K562 (cell line): Measurements from ENCODE around the gene NECAP2. TPM values are rescaled to one million over a fixed set of nuclear protein-coding genes. Genes with fewer than 3 reads are reported as not detected.

Source experiments
- ARID4B ChIP-seq: sonication (generic); formaldehyde crosslinking; IDR thresholded peaks from 2 replicates; pipeline ENCODE4 v1.8.0; 2022; ENCODE audit warnings: mild to moderate bottlenecking, missing genetic modification reagents
- BDP1 ChIP-seq: IDR thresholded peaks from 3 replicates; pipeline ENCODE4 v1.6.1; 2011; ENCODE audit not compliant: insufficient read length, insufficient read depth
- CREB5 ChIP-seq: fragments of 250-450 bp; sonication (Bioruptor Pico); IDR thresholded peaks from 2 replicates; pipeline ENCODE4 v1.5.0; 2020; ENCODE audit warnings: mild to moderate bottlenecking
- ELF4 ChIP-seq: fragments of 450-650 bp; formaldehyde crosslinking; IDR thresholded peaks from 2 replicates; pipeline ENCODE4 v1.4.0; 2022; ENCODE audit warnings: missing genetic modification characterization
- FOXA3 ChIP-seq, 2 experiments: fragments of 450-650 bp in 1 of 2; sonication (generic) in 1 of 2; formaldehyde crosslinking; IDR thresholded peaks in 1 of 2; conservative IDR thresholded peaks in 1 of 2; 2 replicates each; pipeline versions ENCODE4 v1.4.0 to v1.8.0; 2020 to 2022; ENCODE audit warnings: mild to moderate bottlenecking in 2 of 2, missing genetic modification reagents in 1 of 2
- HDAC1 ChIP-seq, 2 experiments: fragments of 450-650 bp; IDR thresholded peaks; 2 replicates each; pipeline ENCODE4 v1.6.1; 2016 to 2017; ENCODE audit warnings: inconsistent platforms in 1 of 2, mild to moderate bottlenecking in 1 of 2, moderate library complexity in 1 of 2
- NR1H2 ChIP-seq: sonication (generic); formaldehyde crosslinking; IDR thresholded peaks from 2 replicates; pipeline ENCODE4 v1.4.0; 2020; ENCODE audit warnings: mild to moderate bottlenecking, missing genetic modification reagents
- RAD51 ChIP-seq: fragments of 450-650 bp; IDR thresholded peaks from 2 replicates; pipeline ENCODE4 v1.7.1; 2016; ENCODE audit warnings: low read depth, mild to moderate bottlenecking, borderline replicate concordance
- RREB1 ChIP-seq: fragments of 250-450 bp; sonication (Bioruptor Pico); IDR thresholded peaks from 2 replicates; pipeline ENCODE4 v1.4.0; 2020
- SIN3A ChIP-seq, 2 experiments: fragments of 150-350 bp in 1 of 2; IDR thresholded peaks; 2 replicates each; pipeline ENCODE4 v1.6.1; 2011 to 2016; ENCODE audit warnings: borderline replicate concordance in 2 of 2, low read depth in 2 of 2, low read length in 2 of 2, mild to moderate bottlenecking in 2 of 2, moderate library complexity in 2 of 2; ENCODE audit not compliant: control insufficient read depth in 1 of 2
- SUPT5H ChIP-seq: fragments of 450-650 bp; IDR thresholded peaks from 2 replicates; pipeline ENCODE4 v1.6.1; 2016
- TCFL5 ChIP-seq: fragments of 250-450 bp; sonication (Bioruptor Pico); conservative IDR thresholded peaks from 2 replicates; pipeline ENCODE4 v1.6.1; 2021; ENCODE audit warnings: mild to moderate bottlenecking, moderate library complexity, matching md5 sums
- THRB ChIP-seq: fragments of 450-650 bp; formaldehyde crosslinking; conservative IDR thresholded peaks from 2 replicates; pipeline ENCODE4 v1.4.0; 2022; ENCODE audit warnings: mild to moderate bottlenecking, missing genetic modification characterization
- polyA plus RNA-seq, 8 experiments: library from polyadenylated mRNA; depleted of rRNA in 4 of 8; stranded (reverse) in 5 of 8; unstranded in 3 of 8; fragments of >200 nt; fragmentation: Nextera tagmentation in 2 of 8; fragmentation: Illumina TruSeq in 1 of 8; extraction: Ambion mirVana in 2 of 8; extraction: Trizol in 1 of 8; gene quantifications; 2 replicates each; pipeline versions ENCODE4 v1.2.1 to v1.2.3, GENCODE V29; 2011 to 2014; ENCODE audit warnings: inconsistent platforms in 1 of 8, missing spikeins in 1 of 8
- total RNA-seq, 7 experiments: library from RNA; depleted of rRNA in 6 of 7; stranded (reverse); fragments of >200 nt in 6 of 7; fragmentation: Illumina TruSeq in 2 of 7; extraction: Trizol in 2 of 7; gene quantifications; 2 replicates each; pipeline versions ENCODE4 v1.2.1 to v1.2.3, GENCODE V29; 2011 to 2021; ENCODE audit warnings: low replicate concordance in 1 of 7

Gene NECAP2
- total and polyA plus RNA-seq, 9 of the 15 experiments (the other 6 are each of a cell fraction or from before 2014, with no cell fraction given): 22.7 to 107 (median 79.2) TPM

- peak; percentile 26; the same call in 1 of the 2 replicates for TF ChIP-seq ARID4B (CRISPR knock-in tag)
- TF ChIP-seq TCFL5 (CRISPR knock-in tag): no peak
- 0 out of 4 replicates have a peak, but pooled peaks of 1 of the 2 experiments have one; percentile 5 for TF ChIP-seq FOXA3 (CRISPR knock-in tag; conservative IDR thresholded peaks at IDR 0.05 in 1 of 2, IDR thresholded peaks at IDR 0.05 in 1 of 2)
- TF ChIP-seq HDAC1 (IDR thresholded peaks at IDR 0.05): no peak
- no peak for TF ChIP-seq SUPT5H
- TF ChIP-seq ELF4 (CRISPR knock-in tag): no peak
- TF ChIP-seq CREB5 (CRISPR knock-in tag): no peak
- 0 out of 2 replicates have a peak, but pooled peaks have one; percentile 58 for TF ChIP-seq NR1H2
- TF ChIP-seq RREB1: no peak
- TF ChIP-seq BDP1: no peak
- no peak for TF ChIP-seq RAD51
- TF ChIP-seq THRB (CRISPR knock-in tag): no peak
- TF ChIP-seq SIN3A (IDR thresholded peaks at IDR 0.05; ENCODE audit: borderline replicate concordance in 2 of 2, control insufficient read depth in 1 of 2, low read depth in 2 of 2, low read length in 2 of 2): no peak
Measured at GRCh38 chr1:16498573-16499413, 58.3 kb downstream of the NECAP2 start (continued).
